Measurements from ENCODE around the gene ATP11A. TPM values are rescaled to one million over a fixed set of nuclear protein-coding genes. Genes with fewer than 3 reads are reported as not detected.

Gene ATP11A
- total and polyA plus RNA-seq, 10 of the 15 experiments (the other 5 are each of a cell fraction or from before 2014, with no cell fraction given), result 1.4 to 69.6 (median 14.4) TPM

GRCh38 chr13:112781881-112782361 is 92.1 kb downstream of the ATP11A start (continued):
- TF ChIP-seq BCLAF1 (IDR thresholded peaks at IDR 0.05) (no peak), IRF3 (IDR thresholded peaks at IDR 0.05) (no peak), ZBED1 (IDR thresholded peaks at IDR 0.05; ENCODE audit: borderline replicate concordance) (no peak), CUX1 (IDR thresholded peaks at IDR 0.05; ENCODE audit: insufficient replicate concordance, low read depth, low read length) (no peak), BMI1 (IDR thresholded peaks at IDR 0.05; ENCODE audit: borderline replicate concordance) (no peak), IRF5 (IDR thresholded peaks at IDR 0.05; ENCODE audit: borderline replicate concordance) (no peak), ATF3 (IDR thresholded peaks at IDR 0.05; ENCODE audit: borderline replicate concordance, extremely low read depth, low read depth, low read length) (no peak)

All from GM12878 (cell line).